PC-9 (cell line): ENCODE data around the gene COL13A1. TPM values are rescaled to one million over a fixed set of nuclear protein-coding genes. Genes with fewer than 3 reads are reported as not detected.

Source experiments
- BruUV-seq: library from RNA; stranded (reverse); fragments of 400-500 nt; replicated peaks from 2 replicates; lab custom pipeline; 2021; lab: Mats Ljungman, UMichigan
- CTCF ChIA-PET: fragments of 300-600 bp; sonication (Branson Sonifier 250); formaldehyde crosslinking; loops from one replicate; lab custom pipeline; 2022; ENCODE audit warnings: antibody characterized with exemption; lab: Charles Lee
- POLR2A ChIA-PET: fragments of 300-600 bp; sonication (Branson Sonifier 250); formaldehyde crosslinking; loops from one replicate; lab custom pipeline; 2022; ENCODE audit warnings: antibody characterized with exemption; ENCODE audit not compliant: unreplicated experiment; lab: Charles Lee
- DNase-seq, 2 experiments: peaks; one replicate each; pipeline versions ENCODE4 v3.0.0 to v3.0.0-alpha.2; 2015 to 2022; ENCODE audit warnings: mixed read lengths in 1 of 2
- H2AFZ ChIP-seq: fragments of 200-600 bp; sonication (generic); 2 replicates; pipeline ENCODE4 v1.8.1; 2017; ENCODE audit warnings: antibody characterized with exemption
- H3F3A ChIP-seq: fragments of 200-600 bp; sonication (generic); 2 replicates; pipeline ENCODE4 v1.8.1; 2017; ENCODE audit warnings: antibody characterized with exemption, mild to moderate bottlenecking, low read depth; ENCODE audit not compliant: insufficient read depth
- H3K27ac ChIP-seq: fragments of 200-600 bp; sonication (generic); 2 replicates; pipeline ENCODE4 v1.6.1; 2016; ENCODE audit warnings: mixed run types
- H3K27me3 ChIP-seq: fragments of 200-600 bp; sonication (generic); 2 replicates; pipeline ENCODE4 v1.6.1; 2016; ENCODE audit warnings: low read depth, mixed run types; ENCODE audit not compliant: insufficient read depth
- H3K36me3 ChIP-seq: fragments of 200-600 bp; sonication (generic); 2 replicates; pipeline ENCODE4 v1.6.1; 2016; ENCODE audit warnings: low read depth, mixed run types
- H3K4me1 ChIP-seq: fragments of 200-600 bp; sonication (generic); replicated peaks from 2 replicates; pipeline ENCODE4 v1.6.1; 2016; ENCODE audit warnings: mixed run types; ENCODE audit not compliant: insufficient read depth
- H3K4me2 ChIP-seq: fragments of 200-600 bp; sonication (generic); 2 replicates; pipeline ENCODE4 v1.6.1; 2017; ENCODE audit warnings: mixed run types
- H3K4me3 ChIP-seq: fragments of 200-600 bp; sonication (generic); 2 replicates; pipeline ENCODE4 v1.6.1; 2016; ENCODE audit warnings: mixed run types
- H3K79me2 ChIP-seq: fragments of 200-600 bp; sonication (generic); 2 replicates; pipeline ENCODE4 v1.6.1; 2017; ENCODE audit warnings: low read depth, mixed run types
- H3K9me2 ChIP-seq: fragments of 200-600 bp; sonication (generic); 2 replicates; pipeline ENCODE4 v1.8.1; 2017; ENCODE audit warnings: mild to moderate bottlenecking; ENCODE audit not compliant: insufficient read depth
- H3K9me3 ChIP-seq: fragments of 200-600 bp; sonication (generic); 2 replicates; pipeline ENCODE4 v1.8.1; 2016; ENCODE audit warnings: low read depth; ENCODE audit not compliant: insufficient read depth
- H4K20me1 ChIP-seq: fragments of 200-600 bp; sonication (generic); 2 replicates; pipeline ENCODE4 v1.8.1; 2017; ENCODE audit not compliant: insufficient read depth
- CTCF ChIP-seq: fragments of 200-600 bp; sonication (generic); conservative IDR thresholded peaks from 2 replicates; pipeline ENCODE4 v1.6.1; 2017; ENCODE audit warnings: mixed run types, antibody characterized with exemption, mild to moderate bottlenecking, moderate library complexity
- EZH2 ChIP-seq: fragments of 200-600 bp; sonication (generic); IDR thresholded peaks from 2 replicates; pipeline ENCODE4 v1.8.0; 2017; ENCODE audit warnings: antibody characterized with exemption, low read depth
- intact Hi-C: fragments of 100-400 bp; cut with micrococcal nuclease; formaldehyde crosslinking; loops from one replicate; pipeline ENCODE4 v1.10.0; 2022; ENCODE audit not compliant: unreplicated experiment
- total RNA-seq: library from RNA; stranded (reverse); gene quantifications from 2 replicates; pipeline ENCODE4 v1.2.3, GENCODE V29; 2021

Gene COL13A1
- total RNA-seq, 1 experiment from 2014 or later: 1.6 TPM

- Histone ChIP-seq H3K4me3 (no peak overlapping the region), H3F3A (no peaks in the 10 kb centered on the region), H3K36me3 (no peaks in the 10 kb centered on the region), H2AFZ (no peak overlapping the region), H3K27me3 (peaks cover 31% of the 10 kb centered on the region), H3K79me2 (no peaks in the 10 kb centered on the region), H3K27ac (no peak overlapping the region), H4K20me1 (no peaks in the 10 kb centered on the region), H3K4me2 (no peak overlapping the region), H3K9me3 (no peaks in the 10 kb centered on the region), H3K4me1 (no peaks in the 10 kb centered on the region), H3K9me2 (no peaks in the 10 kb centered on the region)
- DNase-seq: no peak
- intact Hi-C loops: no loop called here
- CTCF ChIA-PET: interaction anchor here (0.6 kb wide), 1 partner anchor 170 kb away, joined by 3 read pairs; no protein-coding TSS in a partner anchor
- BruUV-seq: no TSS peak
- TF ChIP-seq CTCF: peak; percentile 58
- TF ChIP-seq EZH2: no peak
- POLR2A ChIA-PET: no interaction called here
These were observed 159.5 kb downstream of the COL13A1 start for GRCh38 chr10:69960988-69961880.

- H3K9me2 ChIP-seq: no peaks in the 10 kb centered on the region
- no peak overlapping the region for H2AFZ ChIP-seq
- DNase-seq: no peak
- H3K27ac ChIP-seq: no peak overlapping the region
- no peaks in the 10 kb centered on the region for H4K20me1 ChIP-seq
- intact Hi-C loops: no loop called here
- H3K9me3 ChIP-seq: no peaks in the 10 kb centered on the region
- no peaks in the 10 kb centered on the region for H3K79me2 ChIP-seq
- H3K4me2 ChIP-seq: no peak overlapping the region
- no TSS peak for BruUV-seq
- no peak overlapping the region for H3K4me3 ChIP-seq
- peaks cover 40% of the 10 kb centered on the region for H3K27me3 ChIP-seq
- H3K4me1 ChIP-seq: no peaks in the 10 kb centered on the region
- no peaks in the 10 kb centered on the region for H3F3A ChIP-seq
- POLR2A ChIA-PET: no interaction called here
- TF ChIP-seq CTCF: no peak
- TF ChIP-seq EZH2: no peak
- H3K36me3 ChIP-seq: no peaks in the 10 kb centered on the region
- CTCF ChIA-PET: interaction anchor here (0.6 to 0.8 kb wide), 3 partner anchors 105 to 372 kb away, joined by 3 to 11 read pairs (median 7); no protein-coding TSS in a partner anchor
These were observed 160.4 kb downstream of the COL13A1 start for GRCh38 chr10:69961881-69962745.

- H3K79me2 ChIP-seq: no peaks in the 10 kb centered on the region
- H2AFZ ChIP-seq: no peak overlapping the region
- H3K36me3 ChIP-seq: no peaks in the 10 kb centered on the region
- no peak overlapping the region for H3K4me2 ChIP-seq
- no peaks in the 10 kb centered on the region for H4K20me1 ChIP-seq
- H3F3A ChIP-seq: no peaks in the 10 kb centered on the region
- no peak for DNase-seq
- no peaks in the 10 kb centered on the region for H3K9me2 ChIP-seq
- intact Hi-C loops: no loop called here
- peaks cover 40% of the 10 kb centered on the region for H3K27me3 ChIP-seq
- H3K4me1 ChIP-seq: no peaks in the 10 kb centered on the region
- no peaks in the 10 kb centered on the region for H3K9me3 ChIP-seq
- ChIA-PET CTCF (interaction anchor here (0.6 to 0.8 kb wide), 2 partner anchors 238 to 372 kb away, joined by 3 to 7 read pairs; no protein-coding TSS in a partner anchor), POLR2A (no interaction called here)
- no peak overlapping the region for H3K4me3 ChIP-seq
- H3K27ac ChIP-seq: no peak overlapping the region
- no TSS peak for BruUV-seq
- TF ChIP-seq CTCF (no peak), EZH2 (no peak)
These were observed 161.0 kb downstream of the COL13A1 start for GRCh38 chr10:69962746-69963135.
